ENCODE data around the gene GPR150. TPM values are rescaled to one million over a fixed set of nuclear protein-coding genes. Genes with fewer than 3 reads are reported as not detected.

GPR150 gene
- total and polyA plus RNA-seq, 10 of the 15 experiments (the other 5 are each of a cell fraction or from before 2014, with no cell fraction given) = 0.08 to 1.1 (median 0.37) TPM; not detected in 1

DNA sequence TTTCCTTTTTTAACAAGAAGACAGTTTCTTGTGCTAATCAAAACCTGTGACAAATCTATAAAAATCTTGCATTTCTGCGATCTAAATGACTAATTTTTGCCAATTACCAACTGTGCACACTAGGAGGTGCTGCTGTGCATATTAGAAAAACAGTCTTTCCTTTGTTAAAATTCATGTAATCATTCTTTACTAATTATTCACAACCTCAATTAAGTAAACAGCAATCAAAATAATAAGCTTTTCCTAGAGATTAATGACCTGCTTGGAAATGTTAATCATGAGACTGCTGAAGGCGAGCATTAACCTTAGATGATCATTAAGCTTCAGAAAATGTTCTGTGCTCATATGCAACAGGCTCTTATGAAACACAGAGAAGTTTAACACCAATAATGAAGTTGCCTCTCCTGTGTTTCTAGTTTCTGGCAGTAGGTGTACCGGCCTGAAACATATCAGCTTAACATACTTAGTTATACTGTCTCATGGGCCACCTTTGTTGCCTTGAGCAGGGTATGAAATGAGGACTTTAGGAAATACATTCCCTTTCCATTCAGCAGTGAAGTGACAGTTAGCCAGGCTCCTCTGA is 44.4 kb downstream of the GPR150 start (continued):
- TF ChIP-seq IRF5 (IDR thresholded peaks at IDR 0.05; ENCODE audit: borderline replicate concordance) (no peak), SKIL (IDR thresholded peaks at IDR 0.05; ENCODE audit: low read depth, poor library complexity, severe bottlenecking) (no peak), HDAC2 (IDR thresholded peaks at IDR 0.05) (no peak), TCF3 (IDR thresholded peaks at IDR 0.05; ENCODE audit: borderline replicate concordance, insufficient read depth, low read depth, low read length) (no peak), LARP7 (IDR thresholded peaks at IDR 0.05) (no peak), RCOR1 (conservative IDR thresholded peaks at IDR 0.05; ENCODE audit: low read depth, low read length) (no peak), TBL1XR1 (IDR thresholded peaks at IDR 0.05; ENCODE audit: low read depth, low read length) (no peak), SMC3 (IDR thresholded peaks at IDR 0.05; ENCODE audit: borderline replicate concordance, low read length) (peak; percentile 76; the same call in 1 of the 2 replicates), NFYA (IDR thresholded peaks at IDR 0.05; ENCODE audit: borderline replicate concordance, low read depth, low read length) (no peak), RB1 (IDR thresholded peaks at IDR 0.05; ENCODE audit: borderline replicate concordance) (no peak), ZNF592 (IDR thresholded peaks at IDR 0.05) (peak; percentile 60; the same call in 1 of the 2 replicates), SUZ12 (IDR thresholded peaks at IDR 0.05; ENCODE audit: unreplicated experiment) (no peak), GABPA (IDR thresholded peaks at IDR 0.05; ENCODE audit: low read depth) (no peak)
- TF ChIP-seq, protein P1, sequence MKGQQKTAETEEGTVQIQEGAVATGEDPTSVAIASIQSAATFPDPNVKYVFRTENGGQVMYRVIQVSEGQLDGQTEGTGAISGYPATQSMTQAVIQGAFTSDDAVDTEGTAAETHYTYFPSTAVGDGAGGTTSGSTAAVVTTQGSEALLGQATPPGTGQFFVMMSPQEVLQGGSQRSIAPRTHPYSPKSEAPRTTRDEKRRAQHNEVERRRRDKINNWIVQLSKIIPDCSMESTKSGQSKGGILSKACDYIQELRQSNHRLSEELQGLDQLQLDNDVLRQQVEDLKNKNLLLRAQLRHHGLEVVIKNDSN (IDR thresholded peaks at IDR 0.05; ENCODE audit: borderline replicate concordance, extremely low read length, insufficient read depth, low read depth, low read length) = no peak
- TF ChIP-seq, protein P2, sequence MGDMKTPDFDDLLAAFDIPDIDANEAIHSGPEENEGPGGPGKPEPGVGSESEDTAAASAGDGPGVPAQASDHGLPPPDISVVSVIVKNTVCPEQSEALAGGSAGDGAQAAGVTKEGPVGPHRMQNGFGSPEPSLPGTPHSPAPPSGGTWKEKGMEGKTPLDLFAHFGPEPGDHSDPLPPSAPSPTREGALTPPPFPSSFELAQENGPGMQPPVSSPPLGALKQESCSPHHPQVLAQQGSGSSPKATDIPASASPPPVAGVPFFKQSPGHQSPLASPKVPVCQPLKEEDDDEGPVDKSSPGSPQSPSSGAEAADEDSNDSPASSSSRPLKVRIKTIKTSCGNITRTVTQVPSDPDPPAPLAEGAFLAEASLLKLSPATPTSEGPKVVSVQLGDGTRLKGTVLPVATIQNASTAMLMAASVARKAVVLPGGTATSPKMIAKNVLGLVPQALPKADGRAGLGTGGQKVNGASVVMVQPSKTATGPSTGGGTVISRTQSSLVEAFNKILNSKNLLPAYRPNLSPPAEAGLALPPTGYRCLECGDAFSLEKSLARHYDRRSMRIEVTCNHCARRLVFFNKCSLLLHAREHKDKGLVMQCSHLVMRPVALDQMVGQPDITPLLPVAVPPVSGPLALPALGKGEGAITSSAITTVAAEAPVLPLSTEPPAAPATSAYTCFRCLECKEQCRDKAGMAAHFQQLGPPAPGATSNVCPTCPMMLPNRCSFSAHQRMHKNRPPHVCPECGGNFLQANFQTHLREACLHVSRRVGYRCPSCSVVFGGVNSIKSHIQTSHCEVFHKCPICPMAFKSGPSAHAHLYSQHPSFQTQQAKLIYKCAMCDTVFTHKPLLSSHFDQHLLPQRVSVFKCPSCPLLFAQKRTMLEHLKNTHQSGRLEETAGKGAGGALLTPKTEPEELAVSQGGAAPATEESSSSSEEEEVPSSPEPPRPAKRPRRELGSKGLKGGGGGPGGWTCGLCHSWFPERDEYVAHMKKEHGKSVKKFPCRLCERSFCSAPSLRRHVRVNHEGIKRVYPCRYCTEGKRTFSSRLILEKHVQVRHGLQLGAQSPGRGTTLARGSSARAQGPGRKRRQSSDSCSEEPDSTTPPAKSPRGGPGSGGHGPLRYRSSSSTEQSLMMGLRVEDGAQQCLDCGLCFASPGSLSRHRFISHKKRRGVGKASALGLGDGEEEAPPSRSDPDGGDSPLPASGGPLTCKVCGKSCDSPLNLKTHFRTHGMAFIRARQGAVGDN (IDR thresholded peaks at IDR 0.05) = no peak

Measured in GM12878 (cell line).